Activated naive CD4-positive, alpha-beta T cell (primary cell): ENCODE data around the gene TMSB15A.
A peak's percentile ranks its signal among the peaks of the same experiment; 100 is the strongest.
"Not testable (repeated sequence)": the region's sequence is repeated elsewhere in the genome, so short reads cannot be mapped to it uniquely, and the experiment has no call there.

ENCODE experiments used
- DNase-seq, 4 experiments: peaks; one replicate each; lab custom pipeline; 2025; lab: John Stamatoyannopoulos, UW

The TMSB15A gene

DNA sequence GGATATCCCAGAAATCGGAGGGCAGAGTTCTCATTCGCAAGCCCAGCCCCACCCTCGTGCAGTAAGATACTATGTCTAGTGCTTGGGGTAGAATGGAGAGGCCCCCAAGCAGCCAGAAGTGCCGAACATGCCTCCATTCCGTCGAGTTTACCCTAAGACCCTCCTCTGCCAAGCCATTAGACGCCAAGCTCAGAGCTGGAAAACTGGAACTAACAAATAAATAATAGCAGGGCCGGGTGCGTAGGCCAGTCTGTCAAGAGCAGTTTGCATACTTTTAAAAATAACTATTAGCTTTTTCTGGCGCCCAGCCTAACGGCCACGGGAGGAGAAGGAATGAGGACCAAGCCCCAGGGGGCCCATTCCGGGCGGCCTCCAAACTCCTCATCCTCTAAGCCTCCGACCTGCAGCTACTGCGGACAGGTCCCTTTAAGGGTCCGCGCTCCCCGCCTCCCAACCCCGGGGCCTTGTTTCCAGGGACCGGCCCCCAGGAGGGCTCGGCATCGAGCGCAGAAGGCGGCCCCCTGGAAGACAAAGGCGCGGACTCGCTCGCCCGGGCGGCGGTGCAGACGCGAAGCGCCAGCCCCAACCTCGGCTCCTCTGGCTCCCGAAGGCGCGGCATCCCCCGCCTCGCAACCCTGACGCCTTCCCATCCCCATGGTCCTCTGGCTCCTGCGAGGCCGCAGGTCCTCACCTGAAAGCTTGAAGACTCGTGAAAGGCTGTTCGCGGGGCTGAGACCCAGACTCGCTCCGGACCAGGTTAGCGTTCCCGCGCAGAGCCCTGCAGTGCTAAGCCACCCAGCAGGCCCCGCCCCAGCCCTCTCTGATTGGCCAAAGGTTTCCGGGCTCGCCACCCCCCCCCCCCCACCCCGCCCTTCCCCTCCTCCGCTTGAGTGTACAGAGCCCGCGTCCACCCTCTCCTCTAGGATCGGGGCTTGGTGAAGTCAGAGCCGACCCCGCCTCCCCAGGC is at the start of gene TMSB15A:
TSS of gene TMSB15A (minus strand) at position 765 of the 967 bp plus-strand sequence.
- DNase-seq: peak in 3 of 4 experiments; percentile 4 to 49 (median 11)

GRCh38 chrX:102560423-102561068 is 44.0 kb upstream of the TMSB15A start:
- DNase-seq: no peak

DNA sequence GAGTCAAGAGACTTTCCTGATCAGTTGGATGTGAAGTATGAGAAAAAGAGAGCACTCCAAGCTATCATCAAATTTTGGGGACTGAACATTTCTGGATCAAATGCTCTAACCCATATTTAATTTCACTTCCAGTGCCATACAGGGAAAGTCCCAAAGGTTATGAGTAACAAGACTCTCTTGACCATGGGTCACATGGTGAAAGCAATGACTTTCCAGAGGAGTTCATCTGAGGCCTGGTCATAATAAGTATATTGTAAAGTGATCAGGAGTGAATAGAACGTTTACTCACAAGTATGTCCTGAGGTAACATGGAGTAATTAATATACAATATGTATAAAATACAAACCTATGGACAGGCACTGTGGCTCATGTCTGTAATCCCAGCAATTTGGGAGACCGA is 42.1 kb upstream of the TMSB15A start:
- no peak for DNase-seq

- no peak for DNase-seq
Observed at GRCh38 chrX:102548231-102548630, 31.7 kb upstream of the TMSB15A start.

DNA sequence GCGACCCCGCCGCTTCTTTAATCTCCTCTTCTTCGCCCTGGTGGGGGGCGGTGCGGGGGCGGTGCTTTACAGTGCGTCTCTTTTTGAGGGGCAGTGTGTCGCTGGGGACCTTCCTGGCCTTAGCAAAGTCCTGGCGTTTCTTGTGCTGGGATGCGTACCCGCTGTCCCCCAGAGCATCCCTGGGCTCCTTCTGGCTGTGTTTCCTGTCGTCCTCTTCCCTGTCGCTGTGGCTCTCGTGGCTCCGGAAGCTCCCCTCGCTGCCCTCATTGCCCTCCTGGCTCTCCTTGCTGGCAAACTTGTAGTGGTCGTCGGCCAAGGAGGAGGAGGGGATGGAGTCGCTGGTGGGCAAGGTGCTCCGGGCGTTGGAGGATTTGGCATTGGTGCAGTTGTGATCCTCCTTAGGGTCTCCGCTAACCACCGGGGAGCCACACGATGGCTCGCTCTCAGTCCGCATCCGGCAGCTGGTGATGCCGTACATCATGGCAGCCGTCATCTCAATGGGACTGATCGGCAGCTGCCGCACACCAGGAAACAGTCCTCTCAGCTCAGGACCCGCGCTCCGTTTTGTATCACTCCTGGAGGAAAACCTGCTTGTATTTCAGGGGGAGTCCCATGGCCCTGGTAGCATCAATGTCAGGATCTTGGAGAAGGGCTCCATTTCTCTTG is 30.4 kb upstream of the TMSB15A start:
- DNase-seq: no peak

GRCh38 chrX:102546175-102546574 is 29.6 kb upstream of the TMSB15A start:
- DNase-seq: not testable (repeated sequence)

DNA sequence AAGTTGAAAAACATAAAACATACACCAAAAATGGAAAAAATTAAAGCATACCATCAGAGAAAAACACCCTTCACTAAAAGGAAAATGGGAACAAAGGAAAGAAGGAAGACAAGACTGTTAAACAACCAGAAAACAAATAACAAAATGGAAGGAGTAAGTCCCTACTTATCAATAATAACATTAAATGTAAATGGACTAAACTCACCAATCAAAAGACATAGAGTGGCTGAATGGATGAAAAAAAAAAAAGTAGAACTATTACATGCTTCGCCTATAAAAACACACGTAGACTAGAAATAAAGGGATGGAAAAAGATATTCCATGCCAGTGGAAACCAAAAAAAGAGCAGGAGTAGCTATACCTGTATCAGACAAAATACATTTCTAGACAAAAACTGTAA is 19.4 kb upstream of the TMSB15A start:
- no peak for DNase-seq

GRCh38 chrX:102517326-102517725 is 787 bp upstream of the TMSB15A start:
- no peak for DNase-seq

- no peak for DNase-seq
Observed at GRCh38 chrX:102514536-102514935, 2.0 kb downstream of the TMSB15A start.

DNA sequence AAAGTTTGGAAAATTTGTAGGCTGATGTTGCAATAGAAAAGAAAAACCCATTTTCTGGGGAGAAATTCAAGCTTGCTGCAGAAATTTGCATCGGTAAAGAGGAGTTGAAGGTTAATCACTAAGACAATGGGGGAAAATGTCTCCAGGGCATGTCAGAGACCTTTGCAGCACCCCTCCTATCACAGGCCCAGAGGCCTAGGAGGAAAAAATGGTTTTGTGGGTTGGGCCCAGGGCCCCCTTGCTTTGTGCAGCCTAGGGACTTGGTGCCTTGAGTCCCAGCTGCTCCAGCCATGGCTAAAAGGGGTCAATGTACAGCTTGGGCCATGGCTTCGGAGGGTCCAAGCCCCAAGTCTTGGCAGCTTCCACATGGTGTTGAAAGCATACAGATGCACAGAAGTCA is 17.8 kb downstream of the TMSB15A start:
- DNase-seq: no peak

DNA sequence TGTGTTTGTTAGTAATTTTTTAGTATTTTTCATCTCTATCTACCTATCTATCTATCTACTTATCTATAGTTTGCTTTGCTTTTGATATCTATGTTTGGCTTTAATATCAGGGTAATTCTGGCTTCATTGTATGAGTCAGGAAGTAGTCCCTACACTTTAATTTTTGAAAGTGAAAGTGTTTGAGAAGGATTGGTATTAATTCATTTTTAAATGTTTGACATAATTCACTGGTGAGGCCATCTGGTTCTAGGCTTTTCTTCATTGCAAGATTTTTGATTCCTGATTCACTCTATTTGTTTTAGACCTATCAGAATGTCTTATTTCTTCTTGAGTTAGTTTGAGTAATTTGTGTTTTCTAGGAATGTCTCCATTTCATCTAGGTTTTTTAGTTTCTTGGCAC is 24.8 kb downstream of the TMSB15A start:
- no peak for DNase-seq

DNA sequence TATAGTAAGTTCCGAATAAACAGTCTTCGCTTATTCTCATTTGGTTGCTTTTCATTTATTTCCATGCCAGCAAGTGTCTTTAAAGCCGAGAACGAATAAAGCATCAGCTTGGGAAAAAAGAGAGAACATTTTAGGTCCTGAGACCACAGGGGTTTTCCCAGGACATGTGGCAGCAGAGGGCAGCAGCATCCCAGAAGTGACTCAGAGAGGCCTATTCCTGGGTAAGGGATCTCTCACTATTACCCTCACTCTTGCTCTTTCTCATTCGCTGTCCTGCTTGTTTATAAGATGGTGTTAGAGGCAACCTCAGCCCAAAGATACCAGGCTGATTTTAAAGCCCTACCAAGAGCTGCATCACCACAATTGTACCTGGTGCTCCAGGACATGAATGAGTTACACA is 37.8 kb downstream of the TMSB15A start:
- DNase-seq: not testable (repeated sequence)

GRCh38 chrX:102471762-102472220 is 44.7 kb downstream of the TMSB15A start, which contains the start of gene TCP11X2:
TSS of gene TCP11X2 (minus strand) at chrX:102471812.
- DNase-seq: not testable (repeated sequence)

DNA sequence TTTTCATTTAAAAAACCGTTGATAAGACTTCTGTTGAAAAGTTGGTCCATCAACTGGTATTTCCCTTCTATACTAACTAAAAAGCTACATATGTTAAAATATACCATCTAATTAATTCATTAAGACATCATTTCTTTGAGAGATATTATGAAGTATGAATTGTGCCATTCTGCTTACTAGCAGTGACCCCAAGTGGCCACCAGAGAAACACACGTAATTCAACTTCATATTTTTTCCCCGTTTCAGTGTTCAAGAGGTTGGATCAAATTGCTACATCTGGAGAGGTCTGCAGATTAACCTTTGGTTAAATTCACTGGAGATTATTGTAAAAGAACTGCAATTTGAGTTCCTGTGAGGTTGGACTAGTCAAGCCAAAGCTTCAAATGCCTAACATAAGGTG is 46.3 kb downstream of the TMSB15A start:
- DNase-seq: not testable (repeated sequence)
